GM21737 (cell line): ENCODE measurements around the gene GALM.
"Not testable (repeated sequence)": the region's sequence is repeated elsewhere in the genome, so short reads cannot be mapped to it uniquely, and the experiment has no call there.

Experiments used
- ATAC-seq: cut with Tn5 transposase; IDR thresholded peaks from one replicate; pipeline ENCODE4 v1.9.1; 2021; ENCODE audit warnings: mild to moderate bottlenecking, moderate library complexity; ENCODE audit not compliant: unreplicated experiment

The GALM gene

GRCh38 chr2:38708900-38709566 is 43.1 kb downstream of the GALM start:
- no peak for ATAC-seq

- ATAC-seq, result no peak
Observed at GRCh38 chr2:38709567-38710194, 43.8 kb downstream of the GALM start.

- no peak for ATAC-seq
Observed at GRCh38 chr2:38711558-38711957, 45.6 kb downstream of the GALM start.

- ATAC-seq, result no peak
Observed at GRCh38 chr2:38712413-38712812, 46.5 kb downstream of the GALM start.

GRCh38 chr2:38712871-38713270 is 47.0 kb downstream of the GALM start:
- ATAC-seq, result no peak

- no peak for ATAC-seq
Observed at GRCh38 chr2:38713338-38713737, 47.4 kb downstream of the GALM start.

GRCh38 chr2:38714941-38715340 is 49.0 kb downstream of the GALM start:
- ATAC-seq, result not testable (repeated sequence)

- ATAC-seq, result no peak
Observed at GRCh38 chr2:38716185-38716584, 50.3 kb downstream of the GALM start.

GRCh38 chr2:38718601-38719000 is 52.7 kb downstream of the GALM start:
- no peak for ATAC-seq

- ATAC-seq, result no peak
Observed at GRCh38 chr2:38719706-38720105, 53.8 kb downstream of the GALM start.

GRCh38 chr2:38720613-38721241 is 54.8 kb downstream of the GALM start:
- no peak for ATAC-seq

- ATAC-seq, result peak; percentile 48
Observed at GRCh38 chr2:38722271-38723061, 56.6 kb downstream of the GALM start.

GRCh38 chr2:38723173-38723572 is 57.3 kb downstream of the GALM start:
- peak; percentile 42 for ATAC-seq

GRCh38 chr2:38727661-38728060 is 61.7 kb downstream of the GALM start:
- ATAC-seq, result no peak

- no peak for ATAC-seq
Observed at GRCh38 chr2:38728694-38729093, 62.8 kb downstream of the GALM start.

- ATAC-seq, result no peak
Observed at GRCh38 chr2:38731090-38731489, 65.2 kb downstream of the GALM start.

GRCh38 chr2:38731684-38732221 is 65.8 kb downstream of the GALM start:
- no peak for ATAC-seq

GRCh38 chr2:38733300-38733971 is 67.5 kb downstream of the GALM start:
- no peak for ATAC-seq

- ATAC-seq, result no peak
Observed at GRCh38 chr2:38734299-38735058, 68.6 kb downstream of the GALM start.

GRCh38 chr2:38735999-38736320 is 70.0 kb downstream of the GALM start:
- no peak for ATAC-seq
